Pancreas (tissue), 10 donors: ENCODE data around the gene SWAP70. TPM values are rescaled to one million over a fixed set of nuclear protein-coding genes. Genes with fewer than 3 reads are reported as not detected.

Experiments used
- ATAC-seq, 4 donors: fragments of 200-7000 bp; cut with Tn5 transposase; one replicate each; pipeline versions ENCODE4 v1.8.0 to v1.9.1; 2020; ENCODE audit warnings: mild to moderate bottlenecking in 4 of 4, moderate library complexity in 4 of 4
- DNase-seq, 6 donors: peaks; one replicate each; pipeline ENCODE4 v3.0.0-alpha.2; 2020
- FAIRE-seq: peaks from 2 replicates; lab custom pipeline; 2012; peaks lifted over from hg19 to GRCh38; lab: Jason Lieb, UNC
- H3K27ac ChIP-seq, 4 donors: fragments of 200-600 bp; sonication (generic); 1 replicate in 3 of 4; 2 replicates in 1 of 4; pipeline versions ENCODE4 v1.5.0 to v1.8.0; 2020
- H3K27me3 ChIP-seq, 4 donors: fragments of 200-600 bp; one replicate each; pipeline ENCODE4 v1.8.0; 2021
- H3K36me3 ChIP-seq, 3 donors: fragments of 200-600 bp; sonication (generic) in 1 of 3; one replicate each; pipeline versions ENCODE4 v1.5.0 to v1.8.0; 2020 to 2021
- H3K4me1 ChIP-seq, 3 donors: fragments of 200-600 bp; one replicate each; pipeline ENCODE4 v1.8.0; 2021
- H3K4me3 ChIP-seq, 4 donors: fragments of 200-600 bp; sonication (generic) in 2 of 4; one replicate each; pipeline versions ENCODE4 v1.5.0 to v1.8.0; 2020 to 2021
- H3K9me3 ChIP-seq, 4 donors: fragments of 200-600 bp; one replicate each; pipeline ENCODE4 v1.8.0; 2021
- CTCF ChIP-seq, 4 donors: fragments of 200-600 bp; sonication (generic) in 3 of 4; IDR thresholded peaks; one replicate each; pipeline versions ENCODE4 v1.5.0 to v1.8.0; 2021; ENCODE audit warnings: antibody characterized with exemption in 4 of 4
- WGBS, 2 donors: extraction: QIAGEN DNeasy Blood & Tissue Kit; methylation state at CpG; one replicate each; pipeline ENCODE4 v1.1.7; 2013; 5-methylcytosine and 5-hydroxymethylcytosine counted together
- intact Hi-C, 3 donors: fragments of 100-400 bp; cut with DNase I; formaldehyde crosslinking; loops; one replicate each; pipeline versions ENCODE4 v1.11.1 to v1.14.2; 2022
- polyA plus RNA-seq, 2 donors: library from polyadenylated mRNA; stranded (reverse); fragments of 200-250 nt; gene quantifications; one replicate each; pipeline ENCODE4 v1.2.3, GENCODE V29; 2013
- total RNA-seq, 6 donors: library from RNA; stranded (reverse); fragmentation: NEBNext Ultra II Directional in 4 of 6; extraction: Animal tissue kit (Norgen Biotek cat#: 25700) in 4 of 6; gene quantifications; one replicate each; pipeline versions ENCODE4 v1.2.1 to v1.2.4, GENCODE V29; 2021 to 2023
- donor health status: healthy with polysubstance abuse.
- donor health status: DM: no; HTN: no; CAD: no; lungs with moderate emphysema.
- donor health status: DM: no; HTN: no; CAD: no.
- donor health status: control.
- donor health status: control.
- donor health status: Bipolar disorder and iron deficiency.
- donor health status: DM: yes; HTN: yes; CAD: no.
- donor health status: DM: no; HTN: no; CAD: no.
- donor health status: DM: no; HTN: no; CAD: no.
- donor health status: DM: yes; HTN: yes; CAD: no.

SWAP70 gene
- total and polyA plus RNA-seq, 8 donors: 4.8 to 22.3 (median 10.3) TPM

GRCh38 chr11:9790703-9791102, 126.8 kb downstream of the SWAP70 start:
- no peaks in the 10 kb centered on the region for H3K4me1 ChIP-seq
- WGBS, 2 donors: 83% methylated on average over 3 of the region's 3 CpGs
- no peak for FAIRE-seq

GRCh38 chr11:9796266-9796665, 132.4 kb downstream of the SWAP70 start:
- intact Hi-C loops: no loop called here
- DNase-seq (no peak), ATAC-seq (no peak), FAIRE-seq (no peak)
- Histone ChIP-seq H3K4me1 (no peaks in the 10 kb centered on the region), H3K9me3 (no peaks in the 10 kb centered on the region), H3K27ac (no peak overlapping the region), H3K36me3 (no peaks in the 10 kb centered on the region), H3K4me3 (no peak overlapping the region), H3K27me3 (no peaks in the 10 kb centered on the region)
- TF ChIP-seq CTCF (IDR thresholded peaks at IDR 0.05): no peak

More at GRCh38 chr11:9790703-9791102, 126.8 kb downstream of the SWAP70 start:
- TF ChIP-seq CTCF (IDR thresholded peaks at IDR 0.05): no peak
- H3K4me3 ChIP-seq: no peak overlapping the region
- no peak overlapping the region for H3K27ac ChIP-seq
- intact Hi-C loops: no loop called here
- DNase-seq (no peak), ATAC-seq (no peak)
- H3K27me3 ChIP-seq: no peaks in the 10 kb centered on the region
- H3K36me3 ChIP-seq: peaks cover 0 to 3% (median 0%) of the 10 kb centered on the region in 3 donors
- H3K9me3 ChIP-seq: no peaks in the 10 kb centered on the region

- Histone ChIP-seq H3K4me3 (no peak overlapping the region), H3K36me3 (no peaks in the 10 kb centered on the region), H3K9me3 (no peaks in the 10 kb centered on the region), H3K4me1 (peaks cover 0 to under 1% (median 0%) of the 10 kb centered on the region in 3 donors), H3K27ac (no peak overlapping the region), H3K27me3 (no peaks in the 10 kb centered on the region)
- TF ChIP-seq CTCF (IDR thresholded peaks at IDR 0.05): no peak
- FAIRE-seq (no peak), ATAC-seq (no peak), DNase-seq (no peak)
- intact Hi-C loops: no loop called here
- 82 to 87% methylated on average over 5 of the region's 5 CpGs for WGBS, 2 donors
These were observed 133.0 kb downstream of the SWAP70 start for GRCh38 chr11:9796854-9797253.

GRCh38 chr11:9797300-9797699, 133.4 kb downstream of the SWAP70 start:
- H3K36me3 ChIP-seq: no peaks in the 10 kb centered on the region
- FAIRE-seq (no peak), ATAC-seq (no peak), DNase-seq (no peak)
- intact Hi-C loops: no loop called here
- no peak overlapping the region for H3K4me3 ChIP-seq
- WGBS, 2 donors: 95 to 97% methylated on average over 4 of the region's 4 CpGs
- H3K9me3 ChIP-seq: no peaks in the 10 kb centered on the region
- no peak overlapping the region for H3K27ac ChIP-seq
- H3K4me1 ChIP-seq: peaks cover 0 to 4% (median 0%) of the 10 kb centered on the region in 3 donors
- TF ChIP-seq CTCF (IDR thresholded peaks at IDR 0.05): no peak
- H3K27me3 ChIP-seq: no peaks in the 10 kb centered on the region

- ATAC-seq: no peak
These were observed 136.0 kb downstream of the SWAP70 start for GRCh38 chr11:9799886-9800285.

More at GRCh38 chr11:9799886-9800285, 136.0 kb downstream of the SWAP70 start:
- no peaks in the 10 kb centered on the region for H3K27me3 ChIP-seq
- intact Hi-C loops: no loop called here
- 96 to 98% methylated on average over 3 of the region's 3 CpGs for WGBS, 2 donors
- no peak for TF ChIP-seq CTCF (IDR thresholded peaks at IDR 0.05)
- no peak for DNase-seq
- H3K36me3 ChIP-seq: no peaks in the 10 kb centered on the region
- H3K27ac ChIP-seq: no peak overlapping the region
- FAIRE-seq: no peak
- H3K4me3 ChIP-seq: no peak overlapping the region
- H3K4me1 ChIP-seq: peaks cover 0 to 6% (median 0%) of the 10 kb centered on the region in 3 donors
- H3K9me3 ChIP-seq: no peaks in the 10 kb centered on the region
